HG03378 (cell line): ENCODE data around the gene FAM47E.
A peak's percentile ranks its signal among the peaks of the same experiment; 100 is the strongest.

Experiments
- ATAC-seq: cut with Tn5 transposase; IDR thresholded peaks from one replicate; pipeline ENCODE4 v1.9.1; 2021; ENCODE audit warnings: mild to moderate bottlenecking, moderate library complexity; ENCODE audit not compliant: unreplicated experiment

The FAM47E gene

DNA sequence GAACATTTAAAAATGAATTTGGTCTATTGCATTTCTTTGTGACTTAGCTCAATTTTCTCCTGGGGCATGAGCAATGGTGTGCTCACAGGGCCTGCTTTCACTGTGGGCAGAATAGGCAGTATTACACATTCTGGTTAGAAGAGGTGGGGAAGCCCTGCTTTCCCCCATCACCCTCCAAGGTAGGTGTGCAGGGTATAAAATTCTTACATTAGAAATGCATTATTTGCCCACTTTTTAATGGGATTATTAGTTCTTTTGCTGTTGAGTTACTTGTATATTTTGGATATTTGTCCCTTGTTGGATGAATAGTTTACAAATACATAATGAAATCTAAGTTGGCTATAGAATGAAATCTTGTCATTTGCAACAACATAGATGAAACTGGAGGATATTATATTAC is 46.7 kb downstream of the FAM47E start:
- ATAC-seq = no peak

- ATAC-seq = no peak
These were observed 48.5 kb downstream of the FAM47E start for GRCh38 chr4:76300012-76300411.

DNA sequence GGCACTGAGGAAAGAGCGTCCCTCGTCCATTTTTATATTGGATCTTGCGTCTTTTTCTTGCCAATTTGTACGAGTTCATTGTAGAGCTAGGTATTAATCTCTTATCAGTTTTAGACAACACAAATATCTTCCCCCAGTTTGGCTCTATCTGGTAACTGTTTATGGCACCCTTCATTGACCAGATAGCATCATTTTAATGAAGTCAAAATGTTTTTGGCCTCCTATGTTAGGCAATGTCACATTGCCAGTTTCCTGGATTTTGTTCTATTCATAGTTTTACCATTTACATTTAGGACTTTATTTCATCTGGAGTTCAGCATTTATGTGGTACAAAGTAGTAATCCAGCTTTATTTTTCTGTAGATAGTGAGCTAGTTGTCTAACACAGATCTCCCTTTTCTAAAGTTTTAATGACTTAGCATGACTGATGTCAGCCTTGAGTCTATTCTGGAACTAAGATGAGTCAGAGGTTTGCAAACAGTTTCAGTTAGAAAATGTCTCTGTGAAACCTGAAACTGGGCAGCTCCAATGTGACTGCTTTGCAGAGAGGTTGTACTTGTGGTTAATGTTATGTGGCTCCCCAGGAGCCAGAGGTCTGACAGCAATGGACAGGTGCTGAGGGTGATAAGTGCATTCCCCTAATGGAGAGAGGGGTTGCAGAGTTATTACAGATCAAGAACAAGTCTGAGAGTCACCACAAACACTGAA is 49.7 kb downstream of the FAM47E start:
- ATAC-seq = peak; percentile 99

- ATAC-seq = no peak
These were observed 50.2 kb downstream of the FAM47E start for GRCh38 chr4:76301775-76302162.

GRCh38 chr4:76302826-76303438 is 51.4 kb downstream of the FAM47E start:
- ATAC-seq = no peak

DNA sequence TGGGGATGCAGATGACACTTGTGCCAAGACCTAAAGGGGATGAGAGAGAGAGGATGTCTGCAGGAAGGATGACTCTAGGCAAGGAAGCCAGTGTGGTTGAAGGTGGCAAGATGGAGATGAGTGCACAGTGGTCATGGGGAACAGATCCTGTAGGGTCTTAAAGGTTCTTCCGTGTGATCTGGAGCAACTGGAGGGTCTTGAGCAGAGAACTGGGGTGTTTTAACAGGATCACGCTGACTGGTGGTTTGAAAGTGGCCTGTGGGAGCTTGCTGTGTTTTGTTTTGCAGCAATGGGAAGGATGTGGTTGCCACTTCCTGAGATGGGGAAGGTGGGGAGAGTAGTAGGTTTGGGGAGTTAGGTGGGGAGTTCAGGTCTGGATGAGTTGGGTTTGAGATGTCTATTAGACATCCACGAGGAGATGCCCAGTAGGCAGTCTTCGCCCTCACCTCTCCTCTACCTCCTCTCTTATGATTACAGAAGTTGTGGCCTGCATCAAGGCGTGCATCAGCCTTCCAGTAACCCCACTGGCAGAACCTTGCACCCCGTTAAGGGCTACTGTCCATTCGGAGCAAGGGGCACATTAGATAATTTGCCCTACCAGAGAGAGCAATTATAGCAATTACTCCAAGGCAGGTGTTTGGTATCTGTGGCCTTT is 53.6 kb downstream of the FAM47E start:
- no peak for ATAC-seq

GRCh38 chr4:76305971-76306881 is 54.7 kb downstream of the FAM47E start, which contains the start of gene STBD1:
TSS of gene STBD1 (plus strand) at chr4:76306733. CDS start at chr4:76306770, 37 bp downstream.
- ATAC-seq = no peak

DNA sequence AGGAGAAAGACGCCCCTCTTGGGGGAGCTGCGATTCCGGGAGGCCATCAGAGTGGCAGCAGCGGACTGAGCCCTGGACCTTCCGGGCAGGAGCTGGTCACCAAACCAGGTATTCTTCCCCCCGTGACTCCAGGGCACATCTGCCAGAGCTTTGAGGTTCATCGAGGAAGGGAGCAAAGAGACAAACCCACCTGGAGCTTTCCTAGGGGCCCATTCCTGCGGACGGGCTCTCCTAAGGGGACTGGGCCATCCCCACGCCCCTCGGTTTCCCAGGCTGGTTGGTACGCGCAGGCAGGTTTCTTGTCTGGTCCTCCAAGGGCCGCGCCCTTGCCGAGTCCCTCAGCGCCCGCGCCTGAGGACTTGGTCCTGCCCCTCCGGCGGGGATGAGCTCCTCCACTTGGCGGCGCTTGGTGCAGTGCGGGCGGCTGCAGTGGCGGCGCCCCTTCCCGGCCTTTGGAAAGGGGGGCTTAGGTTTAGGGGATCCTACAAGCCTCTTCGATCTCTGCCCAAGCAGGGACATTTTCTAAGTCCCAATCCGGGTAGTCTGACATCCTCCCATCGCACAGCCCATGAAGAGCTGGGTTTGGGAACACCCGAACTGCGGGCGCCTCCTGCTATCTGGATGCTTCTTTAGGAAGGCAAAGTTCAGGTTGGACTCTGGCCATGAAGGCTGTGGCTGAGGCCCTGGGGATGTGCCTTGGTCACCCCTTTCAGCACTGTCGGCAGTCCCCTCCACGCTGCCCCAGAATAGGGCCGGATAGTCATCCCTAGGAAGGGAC is 55.5 kb downstream of the FAM47E start:
- no peak for ATAC-seq

DNA sequence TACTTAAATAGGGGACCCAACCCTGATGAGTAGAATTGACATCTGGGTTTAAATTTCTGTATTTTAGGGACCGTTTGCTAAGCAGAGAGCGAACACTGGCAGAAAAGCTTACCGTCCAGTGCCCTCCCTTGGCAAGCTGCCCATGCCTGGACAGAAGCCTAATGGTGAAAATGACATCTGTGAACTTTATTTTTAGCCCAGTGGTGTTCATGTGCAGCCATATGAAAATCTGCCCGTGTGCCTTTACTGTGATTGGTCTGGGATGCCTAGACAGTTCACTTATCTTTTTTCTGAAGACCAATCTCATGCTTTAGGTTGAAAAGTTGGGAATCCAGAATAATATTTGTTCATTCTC is 56.1 kb downstream of the FAM47E start:
- ATAC-seq = no peak

DNA sequence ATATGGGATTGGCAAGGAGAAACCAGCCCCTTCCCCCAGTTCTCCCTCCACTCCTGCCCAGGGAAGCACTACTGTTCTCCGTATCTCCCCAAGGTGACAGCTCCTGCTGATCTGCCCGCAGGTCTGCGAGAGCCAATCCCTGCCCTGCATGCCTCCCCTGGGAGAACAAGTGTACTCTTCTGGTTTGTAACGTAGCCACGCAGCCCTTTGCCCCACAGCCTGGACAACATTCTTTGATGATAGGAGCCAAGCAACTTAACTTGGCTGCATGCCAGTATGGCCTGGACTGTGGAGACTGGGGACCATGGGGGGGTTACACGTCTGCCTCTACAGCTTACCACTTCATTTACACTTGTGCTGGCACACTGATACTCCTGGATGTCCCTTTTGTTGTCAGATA is 57.0 kb downstream of the FAM47E start:
- no peak for ATAC-seq

DNA sequence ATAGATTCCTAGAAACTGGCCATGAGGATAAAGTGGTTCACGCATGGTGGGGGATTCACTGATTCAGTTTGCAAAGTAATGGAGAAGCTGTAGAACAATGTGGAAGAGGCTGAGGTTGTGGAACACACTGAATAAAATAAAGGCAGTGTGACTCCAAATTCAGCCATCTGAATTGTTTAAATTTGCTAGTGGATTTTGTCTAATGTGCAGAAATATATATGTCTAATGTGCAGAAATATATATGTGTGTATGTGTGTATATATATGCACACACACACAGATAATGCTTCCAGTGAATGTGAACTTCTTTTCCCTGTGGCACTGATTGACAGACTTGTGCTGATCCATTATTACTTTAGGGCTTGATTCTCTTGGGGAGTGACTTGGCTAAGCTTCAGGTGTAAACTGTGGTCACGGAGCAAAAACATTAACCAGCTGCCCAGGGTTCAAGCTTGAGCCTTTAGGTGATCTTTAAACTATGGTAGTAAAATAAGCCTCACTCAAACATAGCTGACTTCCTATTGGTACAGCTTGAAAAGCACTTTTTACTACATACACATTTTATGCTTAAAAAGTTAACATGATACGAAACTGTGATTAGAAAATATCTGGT is 58.5 kb downstream of the FAM47E start:
- ATAC-seq = no peak

- no peak for ATAC-seq
These were observed 59.2 kb downstream of the FAM47E start for GRCh38 chr4:76310683-76311082.

DNA sequence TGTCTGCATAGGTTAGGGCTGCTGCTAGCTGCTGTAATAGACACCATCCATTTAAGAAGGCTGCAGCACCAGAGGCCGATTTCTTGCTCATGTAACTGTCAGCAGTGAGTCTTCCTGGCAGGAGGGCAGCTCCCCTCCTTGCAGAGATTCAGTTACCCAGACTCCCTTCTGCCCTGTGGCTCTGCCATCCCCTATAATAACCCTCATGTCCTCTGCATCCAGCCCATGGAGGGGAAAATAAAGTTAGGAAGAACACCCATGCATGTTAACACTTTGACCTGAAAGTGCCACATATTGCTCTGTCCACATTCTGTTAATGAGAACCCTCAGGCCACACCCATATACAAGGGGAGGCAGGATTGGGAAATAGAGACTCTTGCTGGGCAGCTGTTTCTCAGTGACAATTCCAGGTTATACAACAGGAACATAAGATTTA is 60.4 kb downstream of the FAM47E start:
- ATAC-seq = no peak

DNA sequence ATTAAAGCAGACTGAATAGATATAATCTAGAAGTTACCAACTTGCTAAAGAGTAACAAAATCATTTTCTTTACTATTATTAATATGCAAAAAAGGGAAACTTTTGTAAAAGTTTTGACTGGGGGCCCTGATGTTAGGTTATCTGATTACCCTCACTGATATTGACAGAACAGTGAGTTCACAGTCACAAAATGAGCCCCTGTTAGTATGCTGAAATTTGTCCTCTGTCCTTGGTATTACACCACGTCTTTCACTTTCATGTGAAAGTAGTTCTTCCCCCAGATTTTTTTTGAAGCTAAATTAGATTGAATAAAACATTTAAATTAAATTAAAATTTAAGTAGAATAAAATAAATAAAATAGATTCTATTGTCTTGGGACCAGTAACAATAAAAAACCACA is 60.9 kb downstream of the FAM47E start:
- ATAC-seq = no peak

DNA sequence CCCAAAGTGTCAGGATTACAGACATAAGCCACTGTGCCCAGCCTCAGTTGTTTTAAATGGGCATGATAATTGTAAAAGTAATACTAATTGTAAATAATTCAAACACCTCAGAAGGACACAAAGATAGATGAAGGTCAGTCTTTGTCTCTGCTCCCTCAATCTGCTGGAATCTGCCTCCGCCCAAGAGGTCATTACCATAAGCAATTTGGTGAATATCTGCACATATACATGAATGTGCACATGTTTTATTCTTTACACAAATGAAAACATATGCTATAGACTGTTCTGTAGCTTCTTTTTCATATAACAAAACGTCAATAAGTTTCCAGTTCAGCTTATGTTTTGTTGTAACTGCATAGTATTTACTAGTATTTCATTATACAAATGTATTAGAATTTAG is 62.0 kb downstream of the FAM47E start:
- no peak for ATAC-seq

DNA sequence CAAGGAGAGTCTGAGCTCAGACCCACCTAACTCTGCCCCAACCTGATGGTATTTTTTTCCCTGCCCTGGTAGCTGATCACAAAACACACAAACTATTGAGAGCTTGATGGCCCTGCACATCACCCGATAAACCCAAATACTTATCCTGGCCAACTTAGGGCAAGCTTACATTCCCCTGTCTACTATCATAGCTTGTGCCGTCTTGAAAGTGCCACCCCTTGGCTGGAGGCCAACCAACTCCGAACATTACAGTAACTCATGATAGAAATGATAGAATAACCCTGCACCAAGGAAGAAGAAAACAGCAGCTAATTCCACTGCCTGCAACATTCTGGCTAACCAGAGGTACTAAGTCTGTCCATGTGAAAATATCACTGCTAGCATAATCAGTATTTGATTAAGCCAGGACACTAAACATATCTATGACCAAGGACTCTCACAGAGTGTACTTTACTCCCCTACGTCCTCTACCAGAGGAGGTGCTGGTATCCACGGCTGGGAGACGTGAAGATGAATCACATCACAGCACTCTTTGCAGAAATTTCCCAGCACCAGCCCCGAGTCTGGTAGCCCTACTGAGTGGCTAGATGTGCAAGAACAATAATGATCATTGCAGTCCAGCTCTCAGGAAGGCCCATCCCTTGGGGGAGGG is 63.9 kb downstream of the FAM47E start:
- no peak for ATAC-seq

- ATAC-seq = no peak
These were observed 64.6 kb downstream of the FAM47E start for GRCh38 chr4:76316131-76316530.

DNA sequence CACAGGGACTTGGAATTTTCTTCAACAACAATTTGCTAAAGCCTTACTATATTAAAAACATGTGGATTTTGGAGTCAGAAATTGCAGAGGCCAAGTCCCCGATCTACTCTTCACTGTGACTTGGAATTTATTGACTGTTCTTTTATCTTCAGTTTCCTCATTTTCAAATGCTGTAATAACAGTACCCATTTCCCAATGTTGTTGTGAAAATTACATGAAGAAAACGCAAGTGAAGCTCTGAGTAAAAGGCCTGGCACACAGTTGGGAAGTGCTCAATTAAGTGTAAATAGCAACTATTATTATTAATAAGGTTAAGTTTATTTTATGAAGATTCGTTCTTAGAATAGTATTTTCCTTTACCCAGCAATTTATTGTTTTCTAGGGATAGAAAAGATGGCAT is 70.7 kb downstream of the FAM47E start:
- no peak for ATAC-seq

GRCh38 chr4:76325072-76325471 is 73.6 kb downstream of the FAM47E start:
- ATAC-seq = no peak

DNA sequence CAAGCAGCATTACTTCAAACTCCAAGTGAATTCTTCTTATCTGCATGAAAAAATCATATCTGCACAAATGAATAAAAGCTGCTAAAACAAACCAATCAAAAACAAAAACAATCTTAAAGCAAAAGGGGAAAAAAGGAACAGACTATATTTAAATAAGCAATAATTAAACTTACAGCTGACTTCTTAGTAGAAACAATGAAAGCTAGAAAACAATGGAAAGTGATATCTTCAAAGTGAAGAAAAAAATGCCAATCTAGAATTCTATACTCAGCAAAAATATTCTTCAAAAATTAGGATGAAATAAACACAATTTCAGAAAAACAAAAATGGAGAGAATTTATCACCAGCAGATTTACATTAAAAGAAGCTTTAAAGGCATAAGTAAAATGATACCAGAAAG is 75.0 kb downstream of the FAM47E start:
- ATAC-seq = no peak
